Keratinocyte (primary cell): Measurements from ENCODE around the gene PGAM5. TPM values are rescaled to one million over a fixed set of nuclear protein-coding genes. Genes with fewer than 3 reads are reported as not detected.
A peak's percentile ranks its signal among the peaks of the same experiment; 100 is the strongest.

ENCODE experiments used
- DNase-seq: peaks from one replicate; pipeline ENCODE4 v3.0.0-alpha.2; 2011; ENCODE audit warnings: low read depth, missing footprints, low spot score
- FAIRE-seq: peaks from 2 replicates; lab custom pipeline; 2011; peaks lifted over from hg19 to GRCh38; lab: Jason Lieb, UNC
- H2AFZ ChIP-seq: 2 replicates; pipeline ENCODE4 v1.6.0; 2012; ENCODE audit warnings: low read length, control low read depth, inconsistent platforms; ENCODE audit not compliant: control insufficient read depth
- H3K27ac ChIP-seq: 2 replicates; pipeline ENCODE4 v1.5.1; 2011; ENCODE audit warnings: low read length; ENCODE audit not compliant: control insufficient read depth, insufficient read depth
- H3K27me3 ChIP-seq: 3 replicates; pipeline ENCODE4 v1.6.0; 2011; ENCODE audit warnings: low read length; ENCODE audit not compliant: control insufficient read depth, insufficient read depth; ENCODE audit errors: extremely low read depth
- H3K36me3 ChIP-seq, 2 experiments: 2 replicates in 1 of 2; 3 replicates in 1 of 2; pipeline ENCODE4 v1.5.1; 2011; ENCODE audit warnings: low read length in 2 of 2, mild to moderate bottlenecking in 1 of 2; ENCODE audit not compliant: control insufficient read depth in 2 of 2, insufficient read depth in 2 of 2; ENCODE audit errors: extremely low read depth in 1 of 2
- H3K4me1 ChIP-seq: 3 replicates; pipeline ENCODE4 v1.5.1; 2011; ENCODE audit warnings: low read length; ENCODE audit not compliant: control insufficient read depth, insufficient read depth; ENCODE audit errors: extremely low read depth
- H3K4me2 ChIP-seq: 3 replicates; pipeline ENCODE4 v1.6.0; 2011; ENCODE audit warnings: low read depth, low read length; ENCODE audit not compliant: control insufficient read depth, insufficient read depth; ENCODE audit errors: extremely low read depth
- H3K4me3 ChIP-seq, 3 experiments: fragments of 200-600 bp in 1 of 3; sonication (generic) in 1 of 3; 2 replicates in 2 of 3; 3 replicates in 1 of 3; pipeline ENCODE4 v1.5.1; 2011 to 2016; ENCODE audit warnings: low read length in 3 of 3, mild to moderate bottlenecking in 3 of 3, control low read depth in 2 of 3, inconsistent platforms in 1 of 3, low read depth in 1 of 3, mixed read lengths in 1 of 3, mixed run types in 1 of 3, moderate library complexity in 1 of 3; ENCODE audit not compliant: control insufficient read depth in 2 of 3, insufficient read depth in 2 of 3; ENCODE audit errors: extremely low read depth in 1 of 3
- H3K79me2 ChIP-seq: 2 replicates; pipeline ENCODE4 v1.6.0; 2012; ENCODE audit warnings: low read length; ENCODE audit not compliant: control insufficient read depth, insufficient read depth
- H3K9ac ChIP-seq: 3 replicates; pipeline ENCODE4 v1.6.0; 2011; ENCODE audit warnings: low read length; ENCODE audit not compliant: control insufficient read depth, insufficient read depth; ENCODE audit errors: extremely low read depth
- H3K9me1 ChIP-seq: 3 replicates; pipeline ENCODE4 v1.6.0; 2011; ENCODE audit warnings: low read length; ENCODE audit not compliant: control insufficient read depth, insufficient read depth; ENCODE audit errors: extremely low read depth
- H3K9me3 ChIP-seq: 2 replicates; pipeline ENCODE4 v1.5.1; 2012; ENCODE audit warnings: low read depth, low read length; ENCODE audit not compliant: control insufficient read depth
- H4K20me1 ChIP-seq: 3 replicates; pipeline ENCODE4 v1.6.0; 2011; ENCODE audit warnings: low read length; ENCODE audit not compliant: control insufficient read depth, insufficient read depth; ENCODE audit errors: extremely low read depth
- CTCF ChIP-seq, 3 experiments: IDR thresholded peaks in 1 of 3; conservative IDR thresholded peaks in 1 of 3; optimal IDR thresholded peaks in 1 of 3; 2 replicates in 2 of 3; 3 replicates in 1 of 3; pipeline versions ENCODE3 to v1.5.1; 2011; ENCODE audit warnings: low read length in 3 of 3, mild to moderate bottlenecking in 3 of 3, moderate library complexity in 2 of 3, control low read depth in 1 of 3, inconsistent platforms in 1 of 3; ENCODE audit not compliant: insufficient read depth in 2 of 3; ENCODE audit errors: extremely low read depth in 1 of 3
- EZH2 ChIP-seq: IDR thresholded peaks from one replicate; pipeline ENCODE4 v1.6.1; 2012; ENCODE audit warnings: inconsistent platforms, mild to moderate bottlenecking, low read length, moderate library complexity
- dilution Hi-C: fragments of 300-500 bp; cut with MboI; formaldehyde crosslinking; loops from one replicate; pipeline ENCODE4 v1.7.0; 2020; ENCODE audit warnings: low sequenced_read_pairs; ENCODE audit not compliant: extremely low pct_ligation_motif_present
- polyA plus RNA-seq, 5 experiments: library from polyadenylated mRNA; depleted of rRNA in 3 of 5; stranded (reverse) in 3 of 5; stranded (forward) in 1 of 5; unstranded in 1 of 5; fragments of >200 nt; gene quantifications; 1 replicate in 1 of 5; 2 replicates in 3 of 5; 3 replicates in 1 of 5; pipeline versions ENCODE4 v1.2.1 to v1.2.3, GENCODE V29; 2011 to 2012; ENCODE audit warnings: missing spikeins in 2 of 5, low read depth in 1 of 5, low replicate concordance in 1 of 5

PGAM5 gene
- polyA plus RNA-seq, 1 donor (not counting 4 experiments of a cell fraction or from before 2014, with no cell fraction given) = 31.5 TPM

DNA sequence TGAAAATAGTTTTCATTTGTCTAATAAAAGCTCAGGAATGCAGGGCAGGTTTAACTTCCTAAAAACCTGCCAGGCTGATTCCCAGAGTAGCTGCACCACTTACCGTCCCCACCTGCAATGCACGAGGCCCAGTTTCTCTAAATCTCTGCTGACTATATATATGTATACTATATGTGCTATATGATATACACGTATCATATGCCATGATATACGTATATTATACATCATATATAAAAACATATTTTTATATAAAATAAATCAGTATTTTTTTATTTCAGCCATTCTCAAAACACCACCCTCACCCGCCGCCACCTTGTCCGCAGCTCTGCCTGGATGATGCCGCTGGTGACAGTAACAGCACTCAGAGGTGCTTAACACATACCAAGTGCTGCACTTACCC is 48.7 kb downstream of the PGAM5 start:
- H3K4me3 ChIP-seq = peak overlapping the region in 1 of 3 experiments; percentile 12
- no peak for FAIRE-seq

DNA sequence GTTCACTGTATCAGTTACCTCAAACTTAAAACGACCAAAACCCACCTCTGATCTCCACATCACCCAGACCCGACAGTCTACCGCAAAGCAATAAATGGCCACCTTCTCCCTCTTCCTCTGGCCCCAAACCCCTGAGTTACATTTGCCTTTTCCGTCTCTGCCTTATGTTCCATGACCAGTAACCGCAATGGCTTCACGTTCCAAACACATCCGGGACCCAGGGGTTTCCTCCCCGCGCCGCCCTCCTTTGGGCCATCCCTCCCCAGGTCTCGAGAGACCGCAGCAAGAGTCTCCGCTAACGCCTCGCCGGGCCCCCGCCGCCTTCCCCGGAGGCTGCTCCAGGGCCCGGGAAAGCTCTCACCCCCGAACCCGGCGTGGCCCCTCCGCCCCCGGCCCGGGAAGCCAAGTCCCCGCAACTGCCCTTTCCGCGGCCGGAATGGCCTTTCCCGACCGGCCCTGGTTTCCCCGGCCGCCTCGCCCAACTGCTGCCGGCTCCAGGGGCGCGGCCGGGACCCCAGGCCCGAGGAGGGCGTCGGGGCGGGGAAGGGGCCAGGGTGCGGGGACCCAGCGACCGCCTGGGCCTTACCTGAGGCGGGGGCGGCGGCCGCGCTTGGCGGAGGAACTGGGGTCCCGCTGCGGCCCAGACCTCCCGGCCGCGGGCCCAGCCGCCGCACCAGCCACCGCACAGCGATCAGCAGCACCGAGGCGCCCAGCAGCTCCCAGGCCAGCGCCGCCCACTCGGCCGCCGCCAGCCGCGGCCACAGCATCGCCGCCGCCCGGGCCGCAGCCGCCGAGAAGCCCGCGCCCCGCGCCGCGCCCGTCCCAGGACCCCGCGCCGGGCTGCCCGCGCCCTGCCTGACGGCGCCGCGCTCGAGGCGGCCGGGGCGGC is 50.6 kb downstream of the PGAM5 start, which contains the start of gene ANKLE2:
Gene ANKLE2, minus strand, starts transcription at position 801 of the 889 bp plus-strand sequence. Its CDS starts 34 bp downstream, at position 767.
- Histone ChIP-seq H3K4me1 (peaks cover 14% of the 10 kb centered on the region), H3K36me3 (peaks cover 8 to 9% of the 10 kb centered on the region in 2 experiments), H2AFZ (peak within 1 kb of the TSS; percentile 68), H3K9me3 (no peaks in the 10 kb centered on the region), H3K27me3 (no peaks in the 10 kb centered on the region), H3K79me2 (peaks cover 53% of the 10 kb centered on the region), H3K9ac (peak within 1 kb of the TSS; percentile 100), H3K9me1 (no peaks in the 10 kb centered on the region), H3K4me2 (peak within 1 kb of the TSS; percentile 95), H4K20me1 (peaks cover 18% of the 10 kb centered on the region), H3K4me3 (peak within 1 kb of the TSS; percentile 91 to 99 (median 97)), H3K27ac (peak within 1 kb of the TSS; percentile 100)
- FAIRE-seq (no peak), DNase-seq (no peak)
- dilution Hi-C loops = no loop called here
- TF ChIP-seq EZH2 (no peak), CTCF (optimal IDR thresholded peaks at IDR 0.05 in 1 of 3, IDR thresholded peaks at IDR 0.05 in 1 of 3, conservative IDR thresholded peaks at IDR 0.05 in 1 of 3; ENCODE audit: extremely low read depth in 1 of 3, insufficient read depth in 2 of 3, low read length in 3 of 3) (no peak)

More for the DNA sequence above, 48.7 kb downstream of the PGAM5 start:
- no peaks in the 10 kb centered on the region for H3K9me1 ChIP-seq
- TF ChIP-seq CTCF (optimal IDR thresholded peaks at IDR 0.05 in 1 of 3, IDR thresholded peaks at IDR 0.05 in 1 of 3, conservative IDR thresholded peaks at IDR 0.05 in 1 of 3; ENCODE audit: extremely low read depth in 1 of 3, insufficient read depth in 2 of 3, low read length in 3 of 3) = no peak
- TF ChIP-seq EZH2 = no peak
- H3K4me2 ChIP-seq = peak overlapping the region; percentile 95
- no peaks in the 10 kb centered on the region for H3K9me3 ChIP-seq
- H4K20me1 ChIP-seq = peaks cover 24% of the 10 kb centered on the region
- H3K36me3 ChIP-seq = peaks cover 13% of the 10 kb centered on the region in 2 experiments
- peak overlapping the region; percentile 100 for H3K27ac ChIP-seq
- H3K4me1 ChIP-seq = peaks cover 14% of the 10 kb centered on the region
- peak overlapping the region; percentile 100 for H3K9ac ChIP-seq
- dilution Hi-C loops = no loop called here
- no peaks in the 10 kb centered on the region for H3K27me3 ChIP-seq
- no peak overlapping the region for H2AFZ ChIP-seq
- peaks cover 72% of the 10 kb centered on the region for H3K79me2 ChIP-seq
- DNase-seq = no peak
